NOMO-1 treated with dmso at 0.1 percent for 144 hours (cell line): Measurements from ENCODE around the gene HOXD11.

Source experiments
- DNase-seq: peaks from one replicate; lab custom pipeline; 2025; ENCODE audit not compliant: unreplicated experiment; lab: John Stamatoyannopoulos, UW

The HOXD11 gene

GRCh38 chr2:176147210-176147799, 40.2 kb downstream of the HOXD11 start:
- no peak for DNase-seq

GRCh38 chr2:176147800-176148496, 40.9 kb downstream of the HOXD11 start:
- DNase-seq: no peak

- DNase-seq: no peak
These were observed 41.8 kb downstream of the HOXD11 start for GRCh38 chr2:176148751-176149421.

GRCh38 chr2:176149481-176149938, 42.4 kb downstream of the HOXD11 start:
- DNase-seq: no peak

- no peak for DNase-seq
These were observed 43.0 kb downstream of the HOXD11 start for GRCh38 chr2:176149939-176150583.

- DNase-seq: no peak
These were observed 43.7 kb downstream of the HOXD11 start for GRCh38 chr2:176150584-176151441.

- DNase-seq: no peak
These were observed 44.6 kb downstream of the HOXD11 start, which contains the start of gene HOXD4 for GRCh38 chr2:176151442-176152287. HOXD4 (plus strand) TSS chr2:176151550; CDS start chr2:176151634, 84 bp downstream.

GRCh38 chr2:176152350-176153181, 45.5 kb downstream of the HOXD11 start:
- DNase-seq: no peak

- DNase-seq: no peak
These were observed 47.6 kb downstream of the HOXD11 start for GRCh38 chr2:176154576-176155252.

- DNase-seq: no peak
These were observed 48.4 kb downstream of the HOXD11 start for GRCh38 chr2:176155356-176156044.

GRCh38 chr2:176156301-176156806, 49.3 kb downstream of the HOXD11 start:
- DNase-seq: no peak

- no peak for DNase-seq
These were observed 49.9 kb downstream of the HOXD11 start, which contains the start of gene HOXD3 for GRCh38 chr2:176156807-176157498. HOXD3 (plus strand) TSS chr2:176157307; CDS start chr2:176169115, 11,808 bp downstream.

GRCh38 chr2:176157499-176158185, 50.6 kb downstream of the HOXD11 start:
- DNase-seq: no peak

- DNase-seq: no peak
These were observed 51.1 kb downstream of the HOXD11 start for GRCh38 chr2:176158186-176158591.

- DNase-seq: no peak
These were observed 52.0 kb downstream of the HOXD11 start for GRCh38 chr2:176158855-176159662.
